Kidney (tissue), 14 donors: Measurements from ENCODE around the gene RHOT1. TPM values are rescaled to one million over a fixed set of nuclear protein-coding genes. Genes with fewer than 3 reads are reported as not detected.

Experiments used
- DNase-seq, 5 donors: peaks; one replicate each; pipeline ENCODE4 v3.0.0-alpha.2; 2013 to 2020
- FAIRE-seq: peaks from 2 replicates; lab custom pipeline; 2012; peaks lifted over from hg19 to GRCh38; lab: Jason Lieb, UNC
- H3K27ac ChIP-seq, 2 donors: one replicate each; pipeline ENCODE4 v1.7.0; 2013; ENCODE audit warnings: low read depth in 2 of 2, low read length in 2 of 2, inconsistent platforms in 1 of 2
- H3K27me3 ChIP-seq: one replicate; pipeline ENCODE4 v1.7.1; 2013; ENCODE audit warnings: low read length, inconsistent platforms; ENCODE audit not compliant: control insufficient read depth, insufficient read depth
- H3K36me3 ChIP-seq, 3 donors: one replicate each; pipeline versions ENCODE4 v1.7.0 to v1.7.1; 2013; ENCODE audit warnings: low read length in 3 of 3, control low read depth in 1 of 3, inconsistent platforms in 1 of 3; ENCODE audit not compliant: insufficient read depth in 3 of 3, control insufficient read depth in 2 of 3
- H3K4me1 ChIP-seq, 3 donors: one replicate each; pipeline versions ENCODE4 v1.7.0 to v1.7.1; 2013; ENCODE audit warnings: low read length in 3 of 3, inconsistent platforms in 1 of 3, low read depth in 1 of 3; ENCODE audit not compliant: control insufficient read depth in 2 of 3, insufficient read depth in 2 of 3
- H3K4me3 ChIP-seq, 3 donors: one replicate each; pipeline versions ENCODE4 v1.7.0 to v1.8.1; 2013; ENCODE audit warnings: low read length in 3 of 3, control low read depth in 1 of 3, inconsistent platforms in 1 of 3
- H3K9ac ChIP-seq, 3 donors: one replicate each; pipeline versions ENCODE4 v1.7.0 to v1.7.1; 2013; ENCODE audit warnings: low read length in 3 of 3, control low read depth in 1 of 3, inconsistent platforms in 1 of 3
- H3K9me3 ChIP-seq, 3 donors: one replicate each; pipeline versions ENCODE4 v1.7.0 to v1.7.1; 2013; ENCODE audit warnings: low read length in 3 of 3, control low read depth in 1 of 3, inconsistent platforms in 1 of 3; ENCODE audit not compliant: control insufficient read depth in 2 of 3, insufficient read depth in 1 of 3
- CTCF ChIP-seq: IDR thresholded peaks from 3 replicates; pipeline ENCODE4 v1.5.1; 2012; ENCODE audit warnings: mild to moderate bottlenecking, moderate library complexity, borderline replicate concordance; ENCODE audit not compliant: insufficient read depth; ENCODE audit errors: extremely low read depth
- intact Hi-C: fragments of 100-400 bp; cut with DNase I; formaldehyde crosslinking; loops from one replicate; pipeline ENCODE4 v1.11.1; 2022
- polyA plus RNA-seq: library from polyadenylated mRNA; stranded (reverse); fragments of 350-450 nt; fragmentation: Illumina TruSeq; extraction: RNeasy Lipid Tissue Mini Kit (QIAGEN cat#74804); gene quantifications from one replicate; pipeline ENCODE4 v1.2.3, GENCODE V29; 2014; ENCODE audit warnings: low read depth, low replicate concordance; ENCODE audit not compliant: insufficient read depth
- total RNA-seq: library from RNA; stranded (reverse); fragmentation: NEBNext Ultra II Directional; extraction: Animal tissue kit (Norgen Biotek cat#: 25700); gene quantifications from one replicate; pipeline ENCODE4 v1.2.1, GENCODE V29; 2021
- donor health status: control.
- donor health status: control.
- donor health status: control.
- donor health status: control.
- donor health status: control.
- donor health status: DM: yes; HTN: yes; CAD: no.
- donor health status: Normal renal cell carcinoma (clear cell type).

Gene RHOT1
- total and polyA plus RNA-seq, 2 donors from 2014 or later = 25.6 to 30.4 TPM

- TF ChIP-seq CTCF = no peak
- Histone ChIP-seq H3K9ac (no peak overlapping the region), H3K27me3 (no peaks in the 10 kb centered on the region), H3K4me3 (no peak overlapping the region), H3K9me3 (no peaks in the 10 kb centered on the region), H3K27ac (no peak overlapping the region), H3K4me1 (no peaks in the 10 kb centered on the region), H3K36me3 (no peaks in the 10 kb centered on the region)
- no peak for FAIRE-seq
- intact Hi-C loops = no loop called here
- DNase-seq = no peak
Observed at GRCh38 chr17:32185875-32186274, 43.6 kb downstream of the RHOT1 start.

- Histone ChIP-seq H3K36me3 (no peaks in the 10 kb centered on the region), H3K4me1 (no peaks in the 10 kb centered on the region)
- FAIRE-seq = no peak
Observed at GRCh38 chr17:32187271-32187670, 45.0 kb downstream of the RHOT1 start.

GRCh38 chr17:32189343-32189742 is 47.0 kb downstream of the RHOT1 start:
- Histone ChIP-seq H3K4me3 (no peak overlapping the region), H3K27me3 (no peaks in the 10 kb centered on the region), H3K9ac (no peak overlapping the region), H3K36me3 (peaks cover 1 to 11% (median 5%) of the 10 kb centered on the region in 3 donors), H3K4me1 (no peaks in the 10 kb centered on the region), H3K9me3 (no peaks in the 10 kb centered on the region), H3K27ac (no peak overlapping the region)
- intact Hi-C loops = no loop called here
- TF ChIP-seq CTCF = no peak
- DNase-seq (no peak), FAIRE-seq (no peak)

More at GRCh38 chr17:32187271-32187670, 45.0 kb downstream of the RHOT1 start:
- no peak for DNase-seq
- Histone ChIP-seq H3K4me3 (no peak overlapping the region), H3K27me3 (no peaks in the 10 kb centered on the region), H3K9me3 (no peaks in the 10 kb centered on the region), H3K9ac (no peak overlapping the region), H3K27ac (no peak overlapping the region)
- intact Hi-C loops = no loop called here
- no peak for TF ChIP-seq CTCF

- Histone ChIP-seq H3K9ac (no peak overlapping the region), H3K4me3 (no peak overlapping the region), H3K36me3 (peaks cover 2 to 15% (median 7%) of the 10 kb centered on the region in 3 donors), H3K27me3 (no peaks in the 10 kb centered on the region), H3K27ac (no peak overlapping the region), H3K4me1 (no peaks in the 10 kb centered on the region), H3K9me3 (no peaks in the 10 kb centered on the region)
- FAIRE-seq = no peak
- intact Hi-C loops = no loop called here
- DNase-seq = no peak
- no peak for TF ChIP-seq CTCF
Observed at GRCh38 chr17:32191306-32191705, 49.0 kb downstream of the RHOT1 start.
